C4-2B (cell line): ENCODE measurements around the gene POU4F3.
"Not testable (repeated sequence)": the region's sequence is repeated elsewhere in the genome, so short reads cannot be mapped to it uniquely, and the experiment has no call there.

Source experiments
- CTCF ChIP-seq: fragments of 450-650 bp; conservative IDR thresholded peaks from 2 replicates; pipeline ENCODE4 v1.5.1; 2017; ENCODE audit warnings: mild to moderate bottlenecking
- ZFX ChIP-seq: fragments of 450-650 bp; IDR thresholded peaks from 2 replicates; pipeline ENCODE4 v1.6.1; 2017

- TF ChIP-seq CTCF, ZFX: not testable (repeated sequence)
Observed at GRCh38 chr5:146298920-146299319, 39.7 kb upstream of the POU4F3 start.
